Glomerular visceral epithelial cell (primary cell): ENCODE data around the gene IL17RD.
A peak's percentile ranks its signal among the peaks of the same experiment; 100 is the strongest.
"Not testable (repeated sequence)": the region's sequence is repeated elsewhere in the genome, so short reads cannot be mapped to it uniquely, and the experiment has no call there.

Experiments
- DNase-seq: peaks from one replicate; pipeline ENCODE4 v3.0.0-alpha.2; 2016; ENCODE audit errors: extremely low spot score

The IL17RD gene

DNA sequence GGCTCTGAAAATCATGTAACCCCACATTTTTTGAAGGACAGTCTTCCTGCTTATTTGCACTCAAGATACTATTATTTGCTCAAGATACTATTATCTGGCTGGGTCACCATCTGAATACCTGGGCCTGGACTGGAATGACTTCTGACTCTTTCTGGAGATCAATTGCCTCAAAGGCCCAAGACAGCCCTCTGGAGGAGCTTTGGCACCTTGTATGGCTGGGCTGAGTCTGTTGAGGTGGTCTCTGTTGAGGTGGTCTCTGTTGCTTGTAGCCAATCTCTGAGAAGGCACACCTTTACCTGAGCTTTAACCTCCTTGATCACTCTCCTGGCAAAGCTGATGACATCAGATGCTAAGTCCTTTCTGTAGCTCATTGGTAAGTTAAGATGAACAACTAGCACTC lies 71.7 kb downstream of the IL17RD start:
- DNase-seq = no peak

GRCh38 chr3:57091521-57092273 lies 73.5 kb downstream of the IL17RD start:
- no peak for DNase-seq

DNA sequence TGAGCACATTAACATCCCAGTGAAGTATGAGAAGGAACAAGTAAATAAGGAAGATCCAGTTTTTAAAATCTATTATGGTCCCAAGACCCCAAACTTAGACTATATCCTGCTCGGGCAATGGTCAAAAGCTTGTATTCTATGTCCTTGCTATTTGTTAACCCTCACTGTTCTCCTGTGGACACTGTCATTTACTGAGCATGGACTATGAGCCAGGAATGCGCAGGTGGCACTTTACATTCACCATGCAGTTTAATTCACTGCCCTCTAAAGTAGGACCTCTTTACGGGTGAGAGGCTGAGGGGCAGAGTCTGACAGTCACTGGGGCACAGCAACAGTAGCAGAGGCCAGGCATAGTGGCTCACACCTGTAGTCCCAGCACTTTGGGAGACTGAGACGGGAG lies 76.1 kb downstream of the IL17RD start:
- no peak for DNase-seq

DNA sequence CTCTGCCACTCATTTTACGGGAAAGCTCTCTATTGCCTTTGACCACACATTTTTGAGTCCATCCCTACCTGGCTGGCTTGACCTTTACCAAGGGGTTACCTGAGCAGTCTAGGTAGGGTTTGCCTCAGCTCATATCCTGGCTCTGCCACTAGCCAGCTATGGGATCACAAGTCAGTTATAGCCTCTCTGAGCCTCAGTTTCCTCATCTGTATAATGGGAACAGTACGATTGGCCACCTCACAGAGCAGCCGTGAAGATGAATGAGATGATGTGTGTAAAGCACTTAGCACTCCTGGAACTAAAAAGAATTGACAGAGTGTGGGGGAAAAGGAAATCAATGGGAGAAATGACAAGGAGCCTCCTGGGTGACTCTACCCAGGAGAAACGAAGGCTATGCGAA lies 76.7 kb downstream of the IL17RD start:
- DNase-seq = no peak

GRCh38 chr3:57087361-57088092 lies 77.6 kb downstream of the IL17RD start:
- DNase-seq = no peak

DNA sequence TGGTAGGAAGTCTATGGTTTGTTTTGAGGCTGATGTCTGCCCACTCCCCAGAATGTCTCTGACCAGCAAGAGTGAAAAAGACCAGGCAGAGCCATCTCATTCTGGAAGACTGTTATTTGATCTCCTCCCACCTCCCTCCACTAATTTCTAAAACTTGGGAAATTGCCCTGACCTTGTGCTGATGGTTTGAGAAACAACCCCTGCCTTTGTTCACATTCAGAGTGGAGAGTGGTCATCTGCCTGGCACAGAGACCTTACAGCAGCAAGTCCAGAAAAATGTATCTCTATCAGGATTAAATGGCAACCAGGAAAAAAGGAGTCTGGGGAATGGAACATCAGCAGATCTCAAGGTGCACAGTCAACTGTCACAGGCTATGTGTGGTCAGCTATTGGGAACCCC lies 79.0 kb downstream of the IL17RD start:
- no peak for DNase-seq

DNA sequence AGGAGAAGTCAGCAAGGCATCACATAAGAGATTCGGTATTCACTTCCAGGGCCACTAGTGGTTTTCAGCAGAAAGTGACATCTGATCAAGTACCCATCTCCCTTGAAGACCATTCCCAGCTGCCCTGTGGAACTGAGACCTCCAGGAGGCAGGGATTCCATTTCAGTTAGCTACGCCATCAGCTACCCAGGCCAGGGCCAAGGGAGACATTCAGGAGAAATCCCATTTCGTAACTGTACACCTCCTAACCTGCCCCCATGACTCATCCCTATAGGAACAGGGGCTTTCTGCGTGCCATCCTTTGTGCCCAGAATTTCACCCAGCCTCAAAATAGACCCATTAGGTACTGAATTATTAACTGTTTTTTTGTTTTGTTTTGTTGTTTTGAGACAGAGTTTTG lies 79.9 kb downstream of the IL17RD start:
- DNase-seq = no peak

GRCh38 chr3:57083266-57083995 lies 81.7 kb downstream of the IL17RD start:
- DNase-seq = not testable (repeated sequence)

GRCh38 chr3:57082481-57082880 lies 82.7 kb downstream of the IL17RD start:
- DNase-seq = no peak

DNA sequence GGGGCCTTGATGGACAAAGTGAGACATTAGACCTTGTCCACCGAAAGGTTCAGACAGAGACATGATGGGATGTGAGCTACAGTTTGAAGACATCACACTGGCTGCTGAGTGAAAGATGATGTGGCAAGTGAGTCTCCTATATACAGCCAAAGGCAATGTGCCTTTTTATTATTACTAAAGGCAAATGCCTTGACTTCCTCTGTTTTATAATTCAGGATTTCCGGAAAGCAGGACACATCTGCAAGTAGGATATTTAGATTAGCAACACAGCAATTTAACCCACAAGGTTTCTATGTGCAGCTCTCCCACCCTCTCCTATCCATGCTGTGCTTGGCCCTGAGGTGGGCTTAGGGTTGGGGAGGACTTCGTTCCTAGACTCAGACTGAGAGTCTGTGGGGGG lies 84.0 kb downstream of the IL17RD start:
- no peak for DNase-seq

GRCh38 chr3:57080171-57080570 lies 85.0 kb downstream of the IL17RD start:
- DNase-seq = no peak

DNA sequence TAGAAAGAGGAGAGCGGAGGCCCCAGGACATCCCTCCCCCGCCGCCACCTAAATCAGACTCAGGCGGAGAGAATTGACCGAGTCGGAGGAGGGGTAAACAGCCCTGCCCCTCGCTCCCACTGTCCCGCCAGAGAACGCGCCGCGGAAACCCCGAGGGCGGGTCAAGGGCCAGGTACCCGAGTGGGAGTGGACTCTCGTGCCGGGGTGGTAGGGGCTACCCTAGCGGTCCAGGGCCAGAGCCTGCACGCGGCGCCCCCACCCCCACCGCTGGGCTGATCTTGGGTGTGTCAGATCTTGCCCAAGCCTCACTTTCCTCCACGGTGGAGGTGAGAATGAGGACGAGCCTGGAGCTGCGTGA lies 85.7 kb downstream of the IL17RD start:
- DNase-seq = no peak

DNA sequence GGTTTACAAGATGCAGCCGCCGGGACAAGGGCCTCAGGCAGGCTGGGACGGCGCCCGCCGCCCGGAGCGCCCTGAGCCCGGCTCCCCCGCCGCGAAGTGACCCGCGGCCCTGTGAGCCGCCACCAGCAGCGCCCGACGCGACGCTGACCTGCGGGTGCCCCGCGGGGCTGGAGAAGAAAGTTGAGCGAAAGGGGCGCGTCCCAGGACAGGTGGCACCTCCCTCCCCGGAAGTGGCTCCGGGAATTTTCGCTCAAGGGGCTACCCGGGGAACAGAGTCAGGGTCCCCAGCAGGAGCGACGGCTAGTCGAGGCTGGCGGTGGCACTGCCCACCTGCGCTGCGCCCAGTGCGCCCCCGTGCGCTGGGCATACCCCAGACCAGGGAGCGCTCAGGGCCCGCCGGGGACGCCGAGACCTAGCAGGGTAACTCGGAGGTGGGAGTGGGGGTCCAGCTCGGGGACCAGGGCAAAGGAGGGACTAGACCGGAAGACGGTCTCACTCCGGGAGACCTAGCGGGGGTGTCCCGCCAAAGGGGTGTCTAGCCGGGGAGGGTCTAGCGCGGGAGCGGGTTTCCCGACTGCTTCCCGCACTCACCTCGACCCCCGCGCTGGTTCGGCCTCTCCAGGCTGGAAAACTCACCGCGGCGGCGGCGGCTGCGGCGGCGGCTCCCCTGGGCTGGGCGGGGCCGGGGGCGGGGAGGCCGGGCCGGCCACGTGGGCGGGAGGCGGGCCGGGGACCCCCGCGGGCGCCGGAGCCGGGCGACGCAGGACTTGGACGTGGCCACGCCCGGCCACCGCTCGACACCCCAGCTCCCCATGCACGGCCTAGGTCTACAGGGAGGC lies 86.3 kb downstream of the IL17RD start:
- DNase-seq = peak; percentile 64

DNA sequence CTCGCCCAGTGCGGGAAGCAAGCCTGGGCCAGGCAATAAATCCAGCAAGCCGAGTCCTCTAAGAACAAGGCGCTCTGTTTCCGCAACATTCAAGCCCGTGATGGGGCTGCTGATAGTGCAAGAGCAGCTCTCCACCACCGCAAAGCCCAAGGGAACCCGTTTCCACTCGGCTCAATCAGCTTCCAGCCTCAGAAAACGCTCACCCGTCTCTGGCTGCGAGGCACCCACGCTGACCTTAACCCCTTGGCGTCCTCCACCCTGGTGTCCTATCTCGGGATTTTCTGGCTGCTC lies 86.9 kb downstream of the IL17RD start:
- peak; percentile 45 for DNase-seq

- no peak for DNase-seq
These were observed 87.4 kb downstream of the IL17RD start for GRCh38 chr3:57077630-57078343.

DNA sequence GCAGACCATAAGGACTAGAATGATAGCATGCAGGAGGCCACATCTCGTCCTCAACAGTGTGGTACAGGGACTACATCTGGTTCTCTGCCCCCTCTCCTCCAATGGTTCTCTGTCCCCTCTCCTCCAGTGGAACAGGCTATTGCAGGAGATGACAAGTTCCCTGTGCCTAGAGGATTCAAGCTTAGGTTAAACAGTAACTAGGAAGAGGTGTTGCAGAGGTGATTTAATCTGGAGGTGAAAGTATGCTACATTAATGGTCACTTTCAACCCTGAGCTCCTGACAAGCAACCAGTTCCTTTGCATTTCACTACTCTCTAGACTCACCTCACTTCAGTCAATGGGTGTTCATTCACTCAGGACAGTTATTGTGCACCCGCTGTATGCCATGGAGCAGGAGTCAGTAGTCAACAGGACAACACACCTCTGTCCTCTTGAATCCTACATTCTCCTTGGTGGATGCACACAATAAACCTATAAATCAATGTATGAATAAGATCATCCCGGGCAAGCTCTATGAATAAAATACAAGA lies 88.7 kb downstream of the IL17RD start:
- no peak for DNase-seq

DNA sequence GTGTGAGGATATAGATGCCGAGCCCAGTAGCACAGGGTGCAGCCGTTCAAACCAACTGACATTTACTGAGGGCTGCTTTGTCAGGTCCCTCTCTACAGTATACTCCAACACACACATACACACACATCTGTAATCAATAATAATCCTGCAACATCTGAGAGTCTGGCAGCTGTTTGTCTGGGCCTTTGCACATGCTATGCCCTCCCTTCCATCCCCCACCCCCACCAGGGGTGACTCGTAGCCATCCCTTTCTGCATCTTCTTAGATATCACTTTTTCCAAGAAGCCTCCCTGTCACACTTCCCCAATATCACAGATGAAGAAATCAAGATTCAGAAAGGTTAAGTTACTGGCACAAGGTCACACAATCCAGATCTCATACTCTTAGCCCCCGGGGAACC lies 91.0 kb downstream of the IL17RD start:
- DNase-seq = no peak

DNA sequence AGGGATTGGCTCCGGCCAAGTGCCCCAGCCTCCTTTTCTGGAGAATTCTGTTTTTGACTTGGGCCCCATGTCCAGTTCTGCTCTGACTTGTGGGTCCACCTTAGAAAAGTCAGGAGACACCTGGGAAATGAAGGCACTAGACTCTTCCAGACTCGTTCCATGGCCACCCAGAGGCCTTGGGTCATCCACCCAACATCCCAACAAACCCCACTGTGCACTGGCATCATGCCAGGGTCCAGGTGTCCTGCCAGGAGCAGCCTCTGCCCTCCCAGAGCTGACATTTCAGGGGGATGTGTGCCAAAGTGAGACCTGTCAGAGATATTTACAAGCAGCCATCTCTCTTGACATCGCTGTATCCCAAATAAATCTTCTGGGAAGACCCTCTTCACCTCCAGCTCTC lies 91.5 kb downstream of the IL17RD start:
- no peak for DNase-seq

DNA sequence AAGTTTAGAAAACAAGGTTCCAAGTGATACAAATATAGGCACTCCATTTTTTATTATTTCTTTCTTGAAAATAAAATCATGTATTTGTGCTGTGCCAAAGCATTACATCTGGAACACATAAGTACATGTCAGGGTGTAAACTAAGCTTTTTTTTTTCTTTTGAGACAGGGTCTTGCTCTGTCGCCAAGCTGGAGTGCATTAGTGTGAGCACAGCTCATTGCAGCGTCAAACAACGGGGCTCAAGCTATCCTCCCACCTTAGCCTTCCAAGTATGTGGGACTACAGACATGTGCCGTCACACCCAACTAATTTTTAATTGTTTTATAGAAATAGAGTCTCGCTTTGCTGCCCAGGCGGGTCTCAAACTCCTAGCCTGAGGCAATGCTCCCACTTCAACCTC lies 95.7 kb downstream of the IL17RD start:
- DNase-seq = no peak

- DNase-seq = peak; percentile 95
These were observed 96.6 kb downstream of the IL17RD start for GRCh38 chr3:57068437-57069089.

- no peak for DNase-seq
These were observed 98.7 kb downstream of the IL17RD start for GRCh38 chr3:57066471-57066870.
